ENCODE measurements around the gene BGN.

The BGN gene

DNA sequence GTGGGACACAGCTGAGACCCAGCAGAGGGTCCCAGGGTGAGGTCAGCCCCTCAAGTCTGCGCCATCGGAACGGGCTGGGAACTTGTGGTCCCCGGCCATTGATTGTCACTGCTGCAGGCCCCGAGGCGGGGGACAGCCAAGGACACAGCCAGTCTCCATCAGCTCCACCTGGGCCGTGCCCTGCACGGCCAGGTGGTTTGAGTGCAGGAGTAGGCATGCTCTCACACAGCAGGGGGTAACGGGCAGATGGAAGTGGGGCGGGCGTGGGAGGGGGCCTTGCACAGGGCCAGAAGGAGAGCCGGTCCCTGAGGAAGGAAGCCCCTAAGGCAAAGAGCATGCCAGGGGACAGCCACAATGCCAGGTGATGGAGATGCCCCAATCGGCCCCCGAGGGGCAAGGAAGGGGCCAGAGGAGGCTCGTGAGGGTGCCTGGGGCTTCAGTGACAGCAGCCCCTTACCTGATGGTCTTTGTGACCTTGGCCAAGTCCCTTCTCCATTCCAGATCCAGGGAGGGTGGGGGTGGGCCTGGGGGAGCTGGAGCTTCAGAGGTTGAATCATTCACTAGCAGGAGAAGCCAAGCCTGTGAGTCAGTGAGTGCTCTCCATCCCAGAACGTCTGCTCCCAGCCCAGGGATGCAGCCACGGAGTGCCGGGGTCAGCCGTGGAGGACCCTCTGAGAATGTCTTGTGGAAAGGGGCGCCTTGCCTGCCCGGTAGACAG lies 24.9 kb downstream of the BGN start:
- Mint-ChIP-seq H3K9me3 (no peaks in the 10 kb centered on the region), H3K4me1 (no peaks in the 10 kb centered on the region), H3K36me3 (no peaks in the 10 kb centered on the region), H3K4me3 (no peak overlapping the region), H3K27ac (no peak overlapping the region)
- ATAC-seq: no peak
- no peak for DNase-seq (ENCODE audit: low spot score in 2 of 2)

DNA sequence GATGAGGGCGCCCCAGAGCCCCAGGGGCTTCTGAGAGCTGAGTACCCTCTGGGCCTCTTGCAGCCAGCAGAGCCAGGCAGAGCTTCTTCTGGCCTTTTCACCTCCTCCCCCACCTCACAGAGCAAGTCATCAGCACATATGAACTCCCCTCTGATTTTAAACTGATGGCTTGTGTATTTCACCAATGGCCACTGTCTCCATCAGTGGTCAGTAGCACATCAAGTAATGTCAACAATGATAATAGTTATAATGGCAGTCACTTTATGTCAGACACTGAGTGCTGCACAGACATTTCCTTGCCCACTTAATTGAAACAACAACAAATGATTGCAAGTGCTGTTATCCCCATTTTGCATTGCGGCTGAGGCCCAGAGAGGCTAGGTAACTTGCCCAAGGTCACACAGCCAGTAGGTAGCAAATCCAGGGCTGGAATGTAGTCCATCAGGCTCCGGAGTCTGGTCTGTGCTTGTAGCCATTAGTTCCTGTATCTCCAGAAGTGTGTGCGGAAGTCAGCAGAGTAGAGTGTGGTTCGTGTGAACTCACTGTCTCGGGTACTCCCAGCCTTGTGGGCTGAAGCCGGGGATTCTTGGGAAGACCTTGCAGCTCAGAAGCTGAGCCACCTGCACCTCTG lies 25.6 kb downstream of the BGN start:
- Mint-ChIP-seq H3K4me1 (no peaks in the 10 kb centered on the region), H3K4me3 (no peak overlapping the region), H3K27ac (no peak overlapping the region), H3K9me3 (no peaks in the 10 kb centered on the region), H3K36me3 (no peaks in the 10 kb centered on the region)
- ATAC-seq (no peak), DNase-seq (ENCODE audit: low spot score in 2 of 2) (no peak)

DNA sequence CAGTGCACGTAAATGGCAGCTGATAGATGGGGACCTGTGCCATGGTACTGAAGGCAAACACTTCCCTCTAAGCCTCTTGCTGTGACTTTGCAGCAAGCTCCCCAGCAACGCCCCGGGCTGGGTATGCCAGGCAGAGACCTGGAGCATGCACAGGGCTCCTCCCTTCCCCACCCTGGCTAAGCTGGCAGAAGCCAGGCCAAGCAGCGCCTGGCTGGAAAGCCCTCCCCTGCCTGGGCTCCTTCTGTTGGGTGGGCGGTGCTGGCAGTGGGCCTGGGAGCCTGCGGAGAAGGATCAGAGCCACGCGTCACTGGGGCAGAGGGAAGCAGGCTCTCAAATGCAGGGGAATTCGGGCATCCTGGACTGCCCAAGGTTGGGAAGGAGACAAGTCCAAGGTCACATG lies 26.3 kb downstream of the BGN start:
- ATAC-seq (no peak), DNase-seq (ENCODE audit: low spot score in 2 of 2) (no peak)
- H3K4me1 Mint-ChIP-seq: no peaks in the 10 kb centered on the region
- H3K9me3 Mint-ChIP-seq: no peaks in the 10 kb centered on the region
- no peak overlapping the region for H3K4me3 Mint-ChIP-seq
- no peak overlapping the region for H3K27ac Mint-ChIP-seq
- H3K36me3 Mint-ChIP-seq: no peaks in the 10 kb centered on the region

DNA sequence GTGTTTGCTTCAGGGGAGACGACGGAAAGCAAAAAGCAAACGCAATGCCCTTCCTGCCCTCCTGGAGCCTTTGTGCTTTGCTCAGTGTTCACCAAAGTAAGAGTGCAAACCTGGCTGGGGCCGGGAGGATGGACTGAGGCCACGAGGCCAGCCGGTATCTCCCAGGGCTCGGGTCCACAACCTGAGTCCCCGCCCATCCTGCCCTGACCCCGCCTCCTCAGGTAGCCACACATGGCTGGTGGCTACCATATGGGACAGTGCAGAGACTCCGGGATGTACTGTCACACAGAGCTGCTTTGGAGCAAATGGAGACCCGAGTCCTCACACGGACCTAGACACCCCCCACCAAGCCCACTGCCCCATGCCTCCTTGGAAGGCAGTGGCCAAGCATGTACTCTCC lies 27.5 kb downstream of the BGN start:
- DNase-seq (ENCODE audit: low spot score in 2 of 2): no peak
- ATAC-seq: no peak
- no peaks in the 10 kb centered on the region for H3K9me3 Mint-ChIP-seq
- no peak overlapping the region for H3K27ac Mint-ChIP-seq
- H3K4me3 Mint-ChIP-seq: no peak overlapping the region
- H3K36me3 Mint-ChIP-seq: no peaks in the 10 kb centered on the region
- H3K4me1 Mint-ChIP-seq: no peaks in the 10 kb centered on the region

DNA sequence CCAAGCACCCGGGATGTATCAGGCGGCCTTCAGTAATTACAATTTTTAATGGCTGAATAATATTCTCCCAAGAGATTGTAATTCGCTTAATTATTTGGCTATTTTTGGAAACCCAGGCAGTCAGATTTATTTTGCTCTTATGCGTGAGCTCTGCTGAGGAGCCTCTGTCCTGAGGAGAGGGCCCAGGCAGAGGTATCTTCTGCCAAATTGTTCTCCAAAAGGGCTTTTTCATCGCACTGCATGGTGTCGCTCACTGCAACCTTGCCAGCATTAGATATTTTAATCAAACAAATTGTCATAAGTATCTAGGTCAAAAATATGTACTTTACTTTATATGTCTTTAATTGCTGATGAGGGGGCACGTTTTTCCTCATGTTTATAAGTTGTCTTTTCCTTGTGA lies 28.5 kb downstream of the BGN start:
- Mint-ChIP-seq H3K4me3 (no peak overlapping the region), H3K9me3 (no peaks in the 10 kb centered on the region)

DNA sequence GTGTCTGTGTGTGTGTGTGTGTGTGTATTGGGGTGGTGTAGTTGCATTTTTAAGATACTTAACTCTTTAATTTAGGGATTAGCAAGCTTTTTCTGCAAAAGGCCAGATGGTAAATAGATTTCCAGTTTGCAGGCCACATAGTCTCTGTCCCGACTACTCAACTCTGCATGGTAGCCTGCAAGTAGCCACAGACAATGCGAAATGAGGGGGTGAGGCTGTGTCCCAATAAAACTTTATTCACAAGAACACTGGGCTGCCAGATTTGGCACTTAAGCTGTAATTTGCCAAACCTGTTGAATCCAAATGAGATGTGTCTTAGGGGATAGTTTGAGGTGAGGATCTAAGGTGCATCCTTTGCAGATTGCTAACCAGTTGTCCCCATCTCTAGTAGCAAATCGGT lies 29.5 kb downstream of the BGN start:
- Mint-ChIP-seq H3K4me1 (no peaks in the 10 kb centered on the region), H3K4me3 (no peak overlapping the region), H3K9me3 (no peaks in the 10 kb centered on the region), H3K27ac (no peak overlapping the region), H3K36me3 (no peaks in the 10 kb centered on the region)
- DNase-seq (ENCODE audit: low spot score in 2 of 2): no peak
- no peak for ATAC-seq

More for the DNA sequence above, 28.5 kb downstream of the BGN start:
- H3K4me1 Mint-ChIP-seq: no peaks in the 10 kb centered on the region
- ATAC-seq: no peak
- DNase-seq (ENCODE audit: low spot score in 2 of 2): no peak
- H3K27ac Mint-ChIP-seq: no peak overlapping the region
- no peaks in the 10 kb centered on the region for H3K36me3 Mint-ChIP-seq

DNA sequence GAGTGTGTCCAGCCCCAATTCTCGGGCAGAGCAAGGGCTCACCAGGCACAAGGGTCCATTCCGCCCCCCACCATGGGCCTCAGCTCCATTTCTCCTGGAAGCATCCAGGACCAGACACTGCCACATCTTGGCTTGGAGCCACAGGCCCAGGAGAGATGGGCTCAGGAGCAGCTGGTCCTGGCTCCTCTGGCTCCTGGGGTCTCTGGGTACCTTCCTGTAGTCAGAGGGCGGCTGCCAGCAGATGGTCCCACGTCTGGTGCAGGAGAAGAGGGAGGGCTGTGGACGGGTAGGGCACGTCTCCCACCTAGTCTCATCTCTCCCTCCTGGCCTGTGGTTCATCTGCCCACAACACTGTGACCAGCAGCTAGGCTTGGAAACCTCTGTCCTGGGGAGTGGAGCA lies 30.7 kb downstream of the BGN start:
- Mint-ChIP-seq H3K9me3 (no peaks in the 10 kb centered on the region), H3K36me3 (no peaks in the 10 kb centered on the region), H3K27ac (no peak overlapping the region), H3K4me3 (no peak overlapping the region), H3K4me1 (no peaks in the 10 kb centered on the region)
- ATAC-seq (no peak), DNase-seq (ENCODE audit: low spot score in 2 of 2) (no peak)

DNA sequence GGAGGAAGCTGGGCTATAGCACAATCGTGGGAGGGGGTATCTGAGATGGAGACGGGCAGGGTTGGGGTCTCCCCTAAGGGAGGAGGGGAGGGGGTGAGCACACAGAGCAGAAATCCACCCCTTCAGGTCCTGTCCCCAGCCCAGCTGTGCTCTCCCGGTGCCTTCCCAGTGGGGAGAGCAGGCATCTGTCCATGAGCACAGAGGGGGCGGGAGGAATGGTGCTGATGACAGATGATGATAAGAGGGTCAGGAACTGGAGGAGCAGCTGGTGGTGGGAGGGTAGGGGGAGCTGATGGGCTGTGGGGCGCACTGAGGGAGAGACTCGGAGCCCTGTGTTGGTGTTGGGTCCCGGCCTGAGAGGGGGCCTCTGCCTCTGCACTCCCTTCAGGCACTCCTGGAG lies 31.3 kb downstream of the BGN start:
- Mint-ChIP-seq H3K36me3 (no peaks in the 10 kb centered on the region), H3K9me3 (no peaks in the 10 kb centered on the region), H3K4me3 (no peak overlapping the region), H3K27ac (no peak overlapping the region), H3K4me1 (no peaks in the 10 kb centered on the region)
- ATAC-seq (no peak), DNase-seq (ENCODE audit: low spot score in 2 of 2) (no peak)

DNA sequence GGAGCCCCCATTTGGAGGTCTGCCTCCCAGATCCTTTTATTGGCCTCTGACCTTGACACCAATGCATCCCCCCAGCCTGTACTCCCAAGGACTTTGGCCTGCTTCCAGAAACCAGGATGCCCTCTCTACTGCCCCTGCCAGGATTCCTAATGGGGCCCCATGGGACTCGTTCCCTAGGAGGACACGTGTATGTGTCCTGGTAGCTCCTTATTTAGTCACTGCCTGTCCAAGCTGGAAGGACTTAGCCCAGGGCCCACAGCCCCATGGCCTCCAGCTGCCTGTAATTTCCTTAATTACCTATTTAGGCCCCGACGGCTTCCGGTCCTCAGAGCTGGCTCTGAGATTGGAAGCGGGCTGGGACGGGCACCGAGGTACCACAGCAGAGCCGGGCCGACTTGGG lies 32.0 kb downstream of the BGN start:
- no peak for DNase-seq (ENCODE audit: low spot score in 2 of 2)
- ATAC-seq: no peak
- Mint-ChIP-seq H3K4me3 (no peak overlapping the region), H3K36me3 (no peaks in the 10 kb centered on the region), H3K27ac (no peak overlapping the region), H3K9me3 (no peaks in the 10 kb centered on the region), H3K4me1 (no peaks in the 10 kb centered on the region)

DNA sequence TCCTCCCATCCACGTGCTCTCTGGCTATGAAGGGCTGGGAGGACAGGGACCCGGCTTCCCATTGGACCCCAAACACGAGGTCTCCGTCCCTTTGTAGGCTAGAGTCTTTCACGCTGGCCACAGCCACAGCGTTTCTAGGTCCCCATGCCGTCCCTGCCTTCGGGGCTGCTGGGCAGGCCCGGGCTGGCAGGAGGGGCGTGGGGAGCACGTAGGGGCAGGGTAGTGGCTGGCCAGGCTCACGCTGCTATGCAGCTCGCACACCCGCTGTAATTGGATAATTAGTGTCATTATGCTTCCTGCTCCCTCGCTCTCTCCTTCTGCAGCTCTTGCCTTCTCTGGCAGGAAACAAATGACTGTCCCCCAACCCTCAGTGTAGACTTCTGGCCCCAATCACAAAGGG lies 32.4 kb downstream of the BGN start:
- DNase-seq (ENCODE audit: low spot score in 2 of 2): no peak

DNA sequence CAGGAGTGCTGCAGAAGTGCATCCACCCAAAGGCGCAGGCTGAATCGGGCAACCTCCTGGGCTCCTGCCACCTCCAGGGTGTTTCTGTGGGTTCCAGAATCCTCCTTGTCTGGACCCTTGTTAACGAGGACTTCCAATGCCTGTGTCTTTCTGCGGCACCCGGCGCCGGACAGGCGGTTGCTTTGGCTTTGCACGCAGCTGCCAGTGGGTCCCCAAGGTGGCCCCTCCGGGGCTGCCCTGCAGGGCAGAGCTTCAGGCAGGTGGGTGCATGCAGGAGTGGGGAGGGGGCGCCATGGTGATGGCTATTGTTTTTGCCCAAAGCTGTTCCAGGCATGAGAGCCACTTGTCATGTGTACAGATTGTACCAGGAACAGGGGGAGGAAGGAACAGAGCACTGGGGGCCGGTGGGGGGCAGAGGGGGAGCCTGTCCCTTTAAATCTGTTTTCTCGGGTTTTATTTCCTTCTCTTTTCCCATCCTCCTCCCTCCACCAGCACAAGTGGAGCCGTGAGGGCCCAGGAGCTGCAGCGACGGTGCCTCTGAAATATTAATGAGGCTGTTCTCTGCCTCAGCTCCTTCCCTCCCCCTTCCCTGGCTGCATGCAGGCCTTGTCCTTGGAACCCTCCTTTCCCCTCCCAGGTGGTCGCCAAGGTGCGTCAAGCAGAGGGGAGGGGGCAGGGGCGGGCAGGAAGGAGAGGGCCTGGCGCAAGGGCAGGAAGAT lies 35.8 kb downstream of the BGN start:
- Mint-ChIP-seq H3K27ac (no peak overlapping the region), H3K4me3 (no peak overlapping the region), H3K4me1 (no peaks in the 10 kb centered on the region), H3K36me3 (no peaks in the 10 kb centered on the region), H3K9me3 (no peaks in the 10 kb centered on the region)
- ATAC-seq (no peak), DNase-seq (ENCODE audit: low spot score in 2 of 2) (no peak)

More for the DNA sequence above, 32.4 kb downstream of the BGN start:
- Mint-ChIP-seq H3K4me1 (no peaks in the 10 kb centered on the region), H3K9me3 (no peaks in the 10 kb centered on the region), H3K27ac (no peak overlapping the region), H3K4me3 (no peak overlapping the region), H3K36me3 (no peaks in the 10 kb centered on the region)
- no peak for ATAC-seq

DNA sequence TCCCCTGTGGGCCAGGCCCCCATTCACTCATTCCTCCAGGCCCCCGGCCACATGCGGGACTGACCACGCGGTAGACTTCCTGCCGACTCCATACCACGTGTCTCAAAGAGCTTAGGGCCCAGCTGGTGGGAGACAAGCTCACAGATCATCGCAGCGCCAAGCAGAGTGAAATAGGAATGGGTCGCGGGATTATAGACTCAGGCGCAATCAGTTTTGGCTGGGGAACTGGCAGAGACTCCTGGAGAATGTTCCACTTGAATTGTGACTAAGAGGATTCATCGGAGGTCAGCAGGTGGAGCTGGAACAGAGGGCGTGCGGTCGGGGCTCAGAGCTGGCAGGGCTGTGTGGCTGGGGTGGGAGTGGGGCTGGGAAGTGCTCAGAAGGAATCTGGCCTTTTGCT lies 38.3 kb downstream of the BGN start:
- DNase-seq (ENCODE audit: low spot score in 2 of 2): no peak
- Mint-ChIP-seq H3K4me3 (no peak overlapping the region), H3K36me3 (no peaks in the 10 kb centered on the region), H3K4me1 (no peaks in the 10 kb centered on the region), H3K27ac (no peak overlapping the region), H3K9me3 (no peaks in the 10 kb centered on the region)
- no peak for ATAC-seq

DNA sequence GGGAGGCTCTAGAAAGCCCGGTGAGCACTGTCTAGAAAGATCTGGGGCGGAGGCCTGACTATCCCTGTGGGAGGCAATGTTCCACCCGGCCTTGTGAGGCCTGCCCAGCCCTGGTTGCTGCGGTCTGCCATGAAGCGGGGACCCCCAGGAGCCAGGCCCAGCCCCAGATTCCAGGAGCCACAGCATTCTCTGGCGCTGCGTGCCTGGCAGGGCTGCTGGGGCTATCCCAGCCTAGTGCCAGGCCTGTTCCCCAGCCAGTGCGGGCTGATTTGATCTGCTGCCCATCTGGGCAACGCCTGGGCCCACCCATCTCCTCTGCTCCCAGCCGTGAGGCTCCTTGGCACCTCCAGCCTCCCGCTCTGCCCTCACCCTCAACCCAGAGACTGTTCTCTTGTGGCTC lies 42.3 kb downstream of the BGN start:
- Mint-ChIP-seq H3K36me3 (no peaks in the 10 kb centered on the region), H3K9me3 (no peaks in the 10 kb centered on the region)
- no peak for DNase-seq (ENCODE audit: low spot score in 2 of 2)

DNA sequence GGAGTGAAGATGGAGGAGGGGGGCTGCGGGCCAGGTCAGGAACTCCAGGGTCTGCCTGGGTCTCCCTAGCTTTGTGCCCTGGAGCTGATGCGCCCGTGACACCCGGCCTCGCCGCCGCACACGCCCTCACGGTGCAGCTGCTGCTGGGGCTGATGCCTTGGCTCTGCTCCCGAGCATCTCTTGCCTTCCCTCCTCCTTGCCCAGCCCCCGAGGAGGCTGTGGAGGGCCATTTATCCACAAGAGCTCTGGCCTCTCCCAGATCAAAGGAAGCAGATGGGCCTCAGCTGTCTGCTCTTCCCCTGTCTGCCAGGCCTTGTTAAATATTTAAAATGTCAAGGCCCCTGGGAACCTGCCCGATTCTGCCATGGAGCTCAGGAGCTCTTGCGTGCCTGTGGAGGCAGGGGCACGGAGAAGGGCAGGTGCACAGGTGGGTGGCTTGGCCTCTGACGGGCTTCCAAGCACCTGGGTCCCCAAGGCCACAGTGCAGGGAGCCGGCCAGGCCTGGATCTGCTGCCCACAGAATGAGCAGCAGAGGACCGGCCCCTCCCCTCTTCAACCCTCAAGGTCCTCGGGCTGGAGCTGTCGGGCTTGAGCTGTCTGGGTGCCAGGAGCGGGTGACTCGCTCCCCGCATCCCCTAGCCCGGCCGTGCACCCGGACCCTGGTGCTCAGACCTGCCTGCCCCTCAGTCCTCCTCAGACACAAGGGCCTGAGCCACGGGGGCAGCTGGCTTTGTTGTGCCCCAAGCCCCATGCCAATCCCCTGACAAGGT lies 42.9 kb downstream of the BGN start:
- H3K4me3 Mint-ChIP-seq: no peak overlapping the region
- ATAC-seq (no peak), DNase-seq (ENCODE audit: low spot score in 2 of 2) (no peak)
- H3K9me3 Mint-ChIP-seq: no peaks in the 10 kb centered on the region
- H3K36me3 Mint-ChIP-seq: no peaks in the 10 kb centered on the region
- no peak overlapping the region for H3K27ac Mint-ChIP-seq
- no peaks in the 10 kb centered on the region for H3K4me1 Mint-ChIP-seq

More for the DNA sequence above, 42.3 kb downstream of the BGN start:
- H3K27ac Mint-ChIP-seq: no peak overlapping the region
- ATAC-seq: no peak
- no peak overlapping the region for H3K4me3 Mint-ChIP-seq
- H3K4me1 Mint-ChIP-seq: no peaks in the 10 kb centered on the region

DNA sequence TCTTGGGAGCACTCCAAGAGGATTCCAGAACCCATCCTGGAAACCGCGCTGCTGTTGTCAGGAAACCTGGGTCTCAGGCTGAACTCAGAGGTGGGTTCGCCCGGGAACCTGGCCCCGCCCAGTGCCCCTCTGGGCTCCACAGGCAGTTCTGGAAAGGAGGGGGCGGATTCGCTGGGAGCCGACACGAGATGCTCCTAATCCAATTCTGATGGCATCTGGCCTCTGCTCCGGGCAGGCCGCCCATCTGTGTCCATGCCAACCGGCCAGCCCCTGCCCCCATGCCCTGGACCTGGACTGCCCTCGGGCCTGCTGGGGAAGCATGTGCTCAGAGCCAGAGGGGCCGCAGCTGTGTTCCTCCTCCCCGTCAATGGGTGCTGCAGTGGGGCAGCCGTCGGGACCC lies 43.6 kb downstream of the BGN start:
- H3K9me3 Mint-ChIP-seq: no peaks in the 10 kb centered on the region
- no peaks in the 10 kb centered on the region for H3K4me1 Mint-ChIP-seq
- H3K4me3 Mint-ChIP-seq: no peak overlapping the region
- DNase-seq (ENCODE audit: low spot score in 2 of 2) (no peak), ATAC-seq (no peak)
- no peak overlapping the region for H3K27ac Mint-ChIP-seq
- no peaks in the 10 kb centered on the region for H3K36me3 Mint-ChIP-seq

Data from stimulated activated effector memory CD8-positive, alpha-beta T cell treated with anti-CD3 and anti-CD28 coated beads, Interleukin-12 subunit alpha, Interleukin-12 subunit beta, amount 100 ng/mL, for 72 hours (primary cell).